NCI-H146 treated with DMSO at 0.1 percent for 48 hours (cell line): ENCODE results near the gene VWF.
"Not testable (repeated sequence)": the region's sequence is repeated elsewhere in the genome, so short reads cannot be mapped to it uniquely, and the experiment has no call there.

Source experiments
- DNase-seq: peaks from one replicate; lab custom pipeline; 2025; ENCODE audit not compliant: unreplicated experiment; lab: John Stamatoyannopoulos, UW

Gene VWF

DNA sequence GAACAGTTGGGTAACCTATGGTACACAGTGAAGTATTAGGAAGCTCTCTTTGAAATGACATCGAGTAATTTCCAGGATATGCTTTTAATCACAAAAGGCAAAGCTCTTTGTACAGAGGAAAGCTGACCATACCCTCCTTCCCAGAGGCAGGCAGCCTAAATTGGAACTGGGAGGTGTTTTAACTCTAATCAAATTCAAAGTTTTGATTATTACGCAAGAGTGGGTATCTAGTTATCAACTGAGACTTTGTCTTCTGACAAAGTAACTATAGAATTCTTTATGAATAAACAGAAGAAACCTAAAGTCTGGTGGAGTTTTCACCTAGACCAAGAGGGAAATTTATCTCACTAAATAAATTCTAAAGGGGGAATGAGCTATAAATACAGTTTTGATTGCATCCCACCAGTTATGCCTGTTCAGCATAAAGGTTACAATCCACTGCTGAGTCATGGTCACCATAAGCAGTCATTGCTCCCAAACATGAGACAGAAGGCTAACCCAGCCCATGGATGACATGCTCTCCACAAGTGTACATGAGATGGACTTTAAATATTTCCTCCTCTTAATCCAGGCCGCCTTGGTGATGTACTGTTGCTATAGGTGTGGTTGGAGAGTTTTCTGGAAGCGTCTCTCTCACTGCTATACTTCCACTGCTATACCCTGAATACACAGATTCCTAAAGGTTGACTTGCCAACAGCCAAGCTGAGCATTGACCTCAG is 113.7 kb downstream of the VWF start:
- not testable (repeated sequence) for DNase-seq

GRCh38 chr12:5997260-5997659 is 127.2 kb downstream of the VWF start:
- no peak for DNase-seq

GRCh38 chr12:5996459-5996858 is 128.0 kb downstream of the VWF start:
- no peak for DNase-seq

GRCh38 chr12:5989621-5990020 is 134.8 kb downstream of the VWF start:
- DNase-seq, result no peak

GRCh38 chr12:5988659-5989116 is 135.8 kb downstream of the VWF start:
- peak; percentile 88 for DNase-seq

- peak; percentile 93 for DNase-seq
These were observed 136.4 kb downstream of the VWF start for GRCh38 chr12:5988088-5988487.

DNA sequence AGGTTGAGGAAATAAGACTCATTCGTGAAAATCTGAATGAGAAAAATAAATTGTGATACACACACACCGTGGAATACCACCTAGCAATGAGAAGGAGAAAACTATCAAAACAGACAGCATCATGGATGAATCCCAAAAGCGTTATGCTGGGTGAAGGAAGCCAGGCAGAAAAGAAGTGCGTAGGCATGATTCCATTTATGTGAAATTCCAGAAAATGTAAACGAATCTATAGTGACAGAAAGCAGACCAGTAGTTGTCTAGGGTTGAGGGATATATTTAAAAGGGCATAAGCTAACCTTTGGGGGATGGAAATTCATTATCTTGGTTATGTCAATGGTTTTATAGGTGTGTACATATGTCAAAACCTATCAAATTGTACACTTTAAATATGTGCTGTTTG is 136.9 kb downstream of the VWF start:
- DNase-seq, result no peak

DNA sequence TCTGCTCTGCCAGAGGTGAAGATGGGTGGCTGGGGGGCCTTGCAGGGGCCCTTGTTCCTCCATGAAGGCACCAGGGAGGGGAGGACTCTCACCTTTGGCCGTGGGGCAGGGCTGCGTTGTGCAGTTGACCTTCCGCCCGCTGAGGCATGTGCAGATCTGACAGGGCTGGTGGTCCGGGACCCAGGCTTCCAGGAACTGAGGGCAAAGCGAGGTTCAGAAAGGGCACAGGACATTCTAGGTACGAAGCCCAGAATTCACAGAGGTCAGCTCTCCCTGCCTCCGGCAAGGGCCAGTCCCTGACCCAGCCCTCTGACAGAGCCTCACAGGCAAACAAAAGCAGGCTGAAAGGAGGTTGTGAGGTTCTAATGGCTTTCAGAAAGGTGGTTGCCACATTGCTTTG is 139.0 kb downstream of the VWF start:
- no peak for DNase-seq

- DNase-seq, result no peak
These were observed 139.6 kb downstream of the VWF start for GRCh38 chr12:5984873-5985272.

- DNase-seq, result no peak
These were observed 142.4 kb downstream of the VWF start for GRCh38 chr12:5982106-5982505.

GRCh38 chr12:5977556-5977955 is 146.9 kb downstream of the VWF start:
- DNase-seq, result no peak

DNA sequence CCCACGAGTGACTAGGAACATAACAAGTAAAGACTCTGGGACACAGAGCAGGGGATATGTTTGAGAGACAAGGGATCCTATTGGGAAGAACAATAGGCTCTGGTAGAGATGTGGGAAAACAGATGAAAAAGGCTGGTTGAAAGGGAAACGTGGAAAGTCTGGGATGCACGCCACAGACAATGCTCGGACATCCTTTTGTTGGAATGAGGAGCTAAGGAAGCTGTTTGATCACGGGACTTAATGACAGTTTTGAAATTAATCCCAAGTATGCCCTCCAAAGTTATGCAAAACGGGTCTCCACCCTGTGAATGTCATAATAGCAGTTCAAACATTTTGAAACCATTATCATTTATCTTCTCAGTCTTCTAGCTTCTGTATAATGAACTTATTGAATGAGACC is 147.8 kb downstream of the VWF start:
- no peak for DNase-seq

- DNase-seq, result no peak
These were observed 148.3 kb downstream of the VWF start for GRCh38 chr12:5976196-5976595.

- DNase-seq, result no peak
These were observed 150.9 kb downstream of the VWF start for GRCh38 chr12:5973461-5974115.

DNA sequence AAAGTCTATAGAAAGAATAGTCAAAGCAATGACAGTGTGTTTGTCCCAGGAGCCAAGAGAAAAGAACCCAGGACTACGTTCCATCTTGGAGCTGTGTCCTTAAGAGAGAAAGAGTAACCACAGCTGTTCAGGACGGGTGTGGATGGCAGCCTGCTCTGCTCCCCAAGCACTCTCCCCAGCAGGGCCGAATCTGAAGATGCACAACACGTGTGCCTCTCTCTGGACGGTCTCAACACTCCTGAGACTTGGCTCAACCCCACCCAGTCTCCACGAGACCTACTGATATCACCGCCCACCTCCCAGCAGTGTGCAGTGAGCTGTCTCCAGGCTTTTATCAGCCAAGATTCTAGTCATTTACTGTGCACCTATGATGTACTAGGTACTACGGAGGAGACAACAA is 152.1 kb downstream of the VWF start:
- no peak for DNase-seq

DNA sequence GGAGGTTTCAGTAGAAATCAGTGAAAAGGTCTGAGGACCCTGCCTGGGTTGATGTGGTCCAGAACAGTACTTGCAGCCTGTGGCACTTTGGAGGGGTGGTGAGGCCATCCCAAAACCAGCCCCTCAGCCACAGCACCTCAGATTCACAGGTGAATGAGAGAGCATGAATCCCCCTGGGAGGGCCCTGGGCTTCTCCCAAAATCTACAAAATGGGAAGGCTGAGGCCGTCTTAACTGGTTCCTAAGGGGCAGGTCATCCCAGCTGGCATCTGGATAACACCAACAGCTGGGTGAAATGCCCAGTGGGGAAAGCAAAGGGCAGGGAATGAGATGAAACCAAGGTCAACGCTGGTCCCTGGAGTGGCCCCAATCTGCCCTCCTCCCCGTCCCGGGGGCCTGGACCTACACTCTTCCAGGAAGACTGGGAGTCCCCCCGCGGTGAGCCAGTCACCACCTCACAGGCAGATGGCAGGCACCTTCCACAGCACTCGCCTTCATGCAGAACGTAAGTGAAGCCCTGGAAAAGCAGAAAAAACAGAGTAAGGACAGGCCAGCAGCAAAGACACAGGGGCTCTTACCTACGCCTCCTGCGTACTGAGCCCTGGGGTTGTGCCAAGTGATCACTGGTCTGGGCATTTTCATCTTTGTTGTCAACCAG is 153.1 kb downstream of the VWF start:
- no peak for DNase-seq

DNA sequence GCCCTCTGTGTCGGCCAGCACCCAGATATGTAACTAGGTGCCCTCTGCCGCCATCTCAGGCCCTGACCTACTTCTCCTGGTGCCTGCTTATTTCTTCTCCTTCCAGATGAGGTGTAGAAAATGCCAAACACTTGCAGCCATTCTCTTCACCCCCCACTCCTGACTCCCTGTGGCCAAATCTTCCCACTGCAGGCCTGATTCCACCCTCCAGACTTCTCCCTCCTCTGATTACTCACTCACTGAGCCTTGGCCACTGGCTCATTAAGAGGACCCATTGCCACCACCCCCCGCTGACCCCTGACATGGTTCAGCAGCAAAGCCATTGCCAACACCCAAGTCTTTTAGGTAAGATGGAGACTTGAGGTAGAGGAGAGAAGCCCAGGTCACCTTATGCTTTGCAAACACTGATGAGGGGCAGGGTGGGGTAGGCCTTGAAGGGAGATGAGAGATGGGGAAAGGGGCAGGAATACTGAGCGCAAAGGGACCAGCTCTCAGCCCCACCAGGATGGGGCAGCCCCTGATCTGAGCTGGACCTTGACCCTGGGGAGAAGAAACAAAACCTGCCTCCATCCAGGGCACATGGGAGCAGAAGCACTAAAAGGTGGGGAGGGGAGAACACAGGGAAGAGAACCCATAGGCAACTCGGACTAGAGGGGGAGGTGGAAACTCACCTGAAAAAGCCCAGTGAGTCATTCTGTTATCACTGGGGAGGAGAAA is 154.3 kb downstream of the VWF start:
- DNase-seq, result no peak

DNA sequence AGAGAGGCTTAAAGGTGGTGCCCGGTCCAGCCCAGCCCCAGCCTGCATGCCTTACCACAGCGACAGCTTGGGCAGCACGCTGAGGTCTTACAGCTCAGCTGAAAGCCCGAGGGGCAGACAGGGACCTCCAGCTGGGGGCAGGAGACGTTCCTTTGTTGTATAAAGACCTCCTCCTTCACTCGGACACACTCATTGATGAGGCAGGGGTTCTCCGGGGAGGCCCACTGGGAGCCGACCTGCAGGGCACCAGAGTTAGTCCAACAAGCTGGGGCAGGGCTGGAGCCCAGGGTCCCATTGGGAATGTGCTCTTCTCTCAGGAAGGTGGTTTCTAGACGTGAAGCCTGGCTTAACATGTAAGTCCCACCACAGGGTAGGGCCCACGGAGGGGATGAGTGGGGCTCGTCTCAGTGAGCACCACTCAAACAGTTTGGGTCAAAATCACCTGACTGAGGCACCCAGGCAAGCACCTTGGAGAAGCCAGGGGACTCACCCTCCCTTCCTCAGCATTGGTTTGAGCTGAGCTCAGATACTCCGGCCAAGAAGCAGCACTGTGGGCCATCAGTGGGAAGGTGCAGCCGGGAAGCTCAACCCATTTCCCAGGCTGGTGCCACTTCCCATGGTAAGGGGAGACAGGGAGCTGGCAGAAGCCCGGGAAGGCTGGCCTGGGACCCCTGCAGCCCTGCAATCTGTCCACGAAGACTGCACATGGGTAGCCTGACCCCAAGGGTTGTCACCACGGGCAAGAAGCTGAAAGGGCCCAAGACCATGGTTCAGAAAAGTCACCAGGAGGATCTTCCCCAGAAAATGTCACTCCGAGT is 155.1 kb downstream of the VWF start:
- no peak for DNase-seq

- DNase-seq, result no peak
These were observed 156.6 kb downstream of the VWF start for GRCh38 chr12:5967645-5968415.

GRCh38 chr12:5966486-5967095 is 157.9 kb downstream of the VWF start:
- DNase-seq, result no peak
